Smooth muscle cell (in vitro differentiated cells): ENCODE data around the gene CLOCK. TPM values are rescaled to one million over a fixed set of nuclear protein-coding genes. Genes with fewer than 3 reads are reported as not detected.

Experiments used
- DNase-seq: peaks from one replicate; lab custom pipeline; 2025; ENCODE audit not compliant: unreplicated experiment; lab: John Stamatoyannopoulos, UW
- H2AFZ ChIP-seq: fragments of 200-600 bp; sonication (generic); 2 replicates; pipeline ENCODE4 v1.6.0; 2016; ENCODE audit warnings: antibody characterized with exemption, low read depth, mild to moderate bottlenecking
- H3F3A ChIP-seq: fragments of 200-600 bp; sonication (generic); 2 replicates; pipeline ENCODE4 v1.6.0; 2017; ENCODE audit warnings: antibody characterized with exemption, low read depth
- H3K27ac ChIP-seq: fragments of 200-600 bp; sonication (generic); 2 replicates; pipeline ENCODE4 v1.5.1; 2016; ENCODE audit warnings: low read depth, mild to moderate bottlenecking
- H3K27me3 ChIP-seq: fragments of 200-600 bp; sonication (generic); 2 replicates; pipeline ENCODE4 v1.6.1; 2016; ENCODE audit warnings: low read depth, mild to moderate bottlenecking
- H3K36me3 ChIP-seq: fragments of 200-600 bp; sonication (generic); 2 replicates; pipeline ENCODE4 v1.5.1; 2016; ENCODE audit warnings: low read depth
- H3K4me1 ChIP-seq: fragments of 200-600 bp; sonication (generic); 2 replicates; pipeline ENCODE4 v1.5.1; 2016; ENCODE audit warnings: low read depth
- H3K4me2 ChIP-seq: fragments of 200-600 bp; sonication (generic); 2 replicates; pipeline ENCODE4 v1.6.0; 2016; ENCODE audit warnings: mild to moderate bottlenecking
- H3K4me3 ChIP-seq: fragments of 200-600 bp; sonication (generic); 2 replicates; pipeline ENCODE4 v1.5.1; 2016; ENCODE audit warnings: mild to moderate bottlenecking
- H3K79me2 ChIP-seq: fragments of 200-600 bp; sonication (generic); 2 replicates; pipeline ENCODE4 v1.6.0; 2016; ENCODE audit warnings: low read depth, mild to moderate bottlenecking
- H3K9ac ChIP-seq: fragments of 200-600 bp; sonication (generic); 2 replicates; pipeline ENCODE4 v1.6.0; 2016; ENCODE audit warnings: low read depth
- H3K9me3 ChIP-seq: fragments of 200-600 bp; sonication (generic); replicated peaks from 2 replicates; pipeline ENCODE4 v1.5.1; 2016; ENCODE audit warnings: low read depth
- H4K20me1 ChIP-seq: fragments of 200-600 bp; sonication (generic); 2 replicates; pipeline ENCODE4 v1.6.0; 2016; ENCODE audit warnings: low read depth
- WGBS: methylation state at CpG from one replicate; pipeline ENCODE4 v1.1.7; 2016; ENCODE audit warnings: low lambda C conversion rate; 5-methylcytosine and 5-hydroxymethylcytosine counted together
- polyA plus RNA-seq: library from polyadenylated mRNA; unstranded; fragments of >200 nt; fragmentation: Nextera tagmentation; extraction: Ambion mirVana; gene quantifications from 2 replicates; pipeline ENCODE4 v1.2.1, GENCODE V29; 2016
- total RNA-seq: library from RNA; depleted of rRNA; stranded (reverse); fragments of >200 nt; gene quantifications from 2 replicates; pipeline ENCODE4 v1.2.3, GENCODE V29; 2014
- TF ChIP-seq, protein P1 (sequence below): fragments of 200-600 bp; sonication (generic); IDR thresholded peaks from 2 replicates; pipeline ENCODE4 v1.5.1; 2017; ENCODE audit warnings: borderline replicate concordance, mild to moderate bottlenecking, antibody characterized with exemption; ENCODE audit not compliant: insufficient read depth, poor library complexity, severe bottlenecking

CLOCK gene
- total and polyA plus RNA-seq, 2 experiments from 2014 or later = 5.9 to 32.3 TPM

DNA sequence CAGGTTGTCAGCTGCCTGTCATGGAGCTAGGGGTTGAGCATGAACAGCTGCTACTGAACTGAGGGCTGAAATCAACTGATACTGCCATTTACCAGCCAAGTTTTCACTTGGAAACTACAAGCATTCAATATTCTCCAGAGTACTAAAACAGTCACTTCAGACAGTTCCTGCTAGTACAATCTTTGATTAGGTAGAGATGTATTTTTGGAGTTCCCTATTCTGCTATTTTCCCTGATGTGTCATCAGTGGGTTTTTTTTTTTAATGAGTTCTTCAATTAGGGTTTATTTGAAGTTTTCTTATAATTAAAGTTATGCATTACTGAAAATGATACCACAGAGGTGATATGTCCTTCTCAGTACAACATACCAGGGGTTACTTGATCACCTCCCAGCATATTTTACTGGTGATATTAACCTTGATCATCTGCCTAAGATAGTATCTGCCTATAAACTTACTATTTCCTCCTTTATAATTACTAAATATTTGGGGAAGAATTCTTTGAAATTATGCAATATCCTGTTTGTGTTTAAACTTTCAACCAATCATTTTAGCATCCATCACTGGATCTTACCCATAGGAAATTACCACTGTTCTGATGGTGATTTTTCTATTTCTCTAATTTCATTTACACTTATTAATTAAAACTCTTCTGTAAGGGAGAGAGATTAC lies 31.8 kb upstream of the CLOCK start:
- Histone ChIP-seq H3K36me3 (peaks cover 5% of the 10 kb centered on the region), H3K79me2 (no peaks in the 10 kb centered on the region), H3F3A (no peaks in the 10 kb centered on the region), H3K4me1 (no peaks in the 10 kb centered on the region), H3K9me3 (peaks cover 6% of the 10 kb centered on the region), H2AFZ (no peak overlapping the region), H3K27ac (no peak overlapping the region), H4K20me1 (no peaks in the 10 kb centered on the region), H3K27me3 (no peaks in the 10 kb centered on the region), H3K4me3 (no peak overlapping the region), H3K4me2 (no peak overlapping the region), H3K9ac (no peak overlapping the region)
- no peak for DNase-seq
- TF ChIP-seq, protein P1, sequence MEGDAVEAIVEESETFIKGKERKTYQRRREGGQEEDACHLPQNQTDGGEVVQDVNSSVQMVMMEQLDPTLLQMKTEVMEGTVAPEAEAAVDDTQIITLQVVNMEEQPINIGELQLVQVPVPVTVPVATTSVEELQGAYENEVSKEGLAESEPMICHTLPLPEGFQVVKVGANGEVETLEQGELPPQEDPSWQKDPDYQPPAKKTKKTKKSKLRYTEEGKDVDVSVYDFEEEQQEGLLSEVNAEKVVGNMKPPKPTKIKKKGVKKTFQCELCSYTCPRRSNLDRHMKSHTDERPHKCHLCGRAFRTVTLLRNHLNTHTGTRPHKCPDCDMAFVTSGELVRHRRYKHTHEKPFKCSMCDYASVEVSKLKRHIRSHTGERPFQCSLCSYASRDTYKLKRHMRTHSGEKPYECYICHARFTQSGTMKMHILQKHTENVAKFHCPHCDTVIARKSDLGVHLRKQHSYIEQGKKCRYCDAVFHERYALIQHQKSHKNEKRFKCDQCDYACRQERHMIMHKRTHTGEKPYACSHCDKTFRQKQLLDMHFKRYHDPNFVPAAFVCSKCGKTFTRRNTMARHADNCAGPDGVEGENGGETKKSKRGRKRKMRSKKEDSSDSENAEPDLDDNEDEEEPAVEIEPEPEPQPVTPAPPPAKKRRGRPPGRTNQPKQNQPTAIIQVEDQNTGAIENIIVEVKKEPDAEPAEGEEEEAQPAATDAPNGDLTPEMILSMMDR = no peak

DNA sequence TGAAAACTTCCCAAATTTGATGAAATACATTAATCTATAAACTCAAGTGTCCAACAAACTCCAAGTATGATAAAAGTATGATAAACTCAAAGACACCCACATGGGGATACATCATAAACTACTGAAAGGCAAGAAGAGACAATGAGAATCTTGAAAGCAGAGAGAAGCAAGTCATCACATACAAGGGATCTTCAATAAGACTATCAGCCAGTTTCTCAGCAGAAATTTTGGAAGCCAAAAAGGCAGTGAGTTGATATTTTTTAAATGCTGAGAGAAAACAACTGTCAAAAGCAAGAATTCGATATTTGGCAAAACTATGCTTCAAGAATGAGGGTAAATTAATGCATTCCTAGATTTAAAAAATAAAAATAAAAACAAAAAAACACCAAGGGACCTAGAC lies 28.8 kb upstream of the CLOCK start:
- no peaks in the 10 kb centered on the region for H3K4me1 ChIP-seq
- H3K27ac ChIP-seq = no peak overlapping the region
- TF ChIP-seq, protein P1 = no peak
- H4K20me1 ChIP-seq = no peaks in the 10 kb centered on the region
- H3K4me2 ChIP-seq = no peak overlapping the region
- H3K9ac ChIP-seq = no peak overlapping the region
- H3K36me3 ChIP-seq = peaks cover 5% of the 10 kb centered on the region
- 69% methylated on average over 1 of the region's 1 CpG for WGBS
- H3K4me3 ChIP-seq = no peak overlapping the region
- no peak for DNase-seq
- no peaks in the 10 kb centered on the region for H3K27me3 ChIP-seq
- no peak overlapping the region for H2AFZ ChIP-seq
- no peaks in the 10 kb centered on the region for H3K79me2 ChIP-seq
- peaks cover 6% of the 10 kb centered on the region for H3K9me3 ChIP-seq
- H3F3A ChIP-seq = no peaks in the 10 kb centered on the region

DNA sequence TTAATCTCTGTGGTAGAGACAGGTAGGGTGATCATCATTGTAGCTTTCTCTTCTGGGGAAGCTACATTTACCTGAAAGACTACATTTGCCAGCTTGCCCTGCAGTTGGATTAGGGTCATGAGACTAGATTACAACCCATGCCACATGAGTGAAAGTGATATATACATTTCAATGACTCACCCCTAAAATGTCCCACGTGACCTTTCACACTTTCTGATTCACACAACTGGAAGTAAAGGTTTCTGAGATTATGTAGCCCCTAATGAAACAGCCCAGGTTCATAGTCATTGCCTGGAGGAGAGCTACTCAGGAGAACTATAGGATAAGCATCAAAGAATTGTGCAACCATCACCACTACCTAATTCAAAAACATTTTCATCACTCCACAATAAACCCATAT lies 27.5 kb upstream of the CLOCK start:
- 85% methylated on average over 1 of the region's 1 CpG for WGBS

More for the DNA sequence above, 27.5 kb upstream of the CLOCK start:
- Histone ChIP-seq H3K4me2 (no peak overlapping the region), H3K4me1 (no peaks in the 10 kb centered on the region), H3K4me3 (no peak overlapping the region), H4K20me1 (no peaks in the 10 kb centered on the region), H2AFZ (no peak overlapping the region), H3K27ac (no peak overlapping the region), H3K36me3 (peaks cover 5% of the 10 kb centered on the region), H3F3A (no peaks in the 10 kb centered on the region), H3K79me2 (no peaks in the 10 kb centered on the region), H3K9ac (no peak overlapping the region), H3K27me3 (no peaks in the 10 kb centered on the region), H3K9me3 (peaks cover 6% of the 10 kb centered on the region)
- DNase-seq = no peak
- TF ChIP-seq, protein P1 = no peak
